GM21367 (cell line): ENCODE measurements around the gene KIZ.

Experiments
- ATAC-seq: cut with Tn5 transposase; IDR thresholded peaks from one replicate; pipeline ENCODE4 v1.9.1; 2021; ENCODE audit not compliant: unreplicated experiment

The KIZ gene

DNA sequence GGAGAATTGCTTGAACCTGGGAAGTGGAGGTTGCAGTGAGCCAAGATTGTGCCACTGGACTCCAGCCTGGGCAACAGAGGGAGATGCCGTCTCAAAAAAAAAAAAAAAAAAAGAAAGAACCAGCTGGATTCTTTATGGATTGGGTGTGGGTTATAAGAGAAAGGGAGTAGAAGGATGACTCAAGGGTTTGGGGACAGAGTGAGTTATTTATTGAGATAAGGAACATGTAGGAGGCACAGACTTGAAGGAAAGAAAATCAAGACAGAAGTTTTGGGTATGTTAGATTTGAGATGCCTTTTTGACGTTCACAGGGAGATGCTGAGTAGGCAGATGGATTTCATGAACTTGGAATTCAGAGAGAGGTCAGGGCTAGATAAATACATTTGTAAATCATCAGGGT lies 47.6 kb downstream of the KIZ start:
- no peak for ATAC-seq

DNA sequence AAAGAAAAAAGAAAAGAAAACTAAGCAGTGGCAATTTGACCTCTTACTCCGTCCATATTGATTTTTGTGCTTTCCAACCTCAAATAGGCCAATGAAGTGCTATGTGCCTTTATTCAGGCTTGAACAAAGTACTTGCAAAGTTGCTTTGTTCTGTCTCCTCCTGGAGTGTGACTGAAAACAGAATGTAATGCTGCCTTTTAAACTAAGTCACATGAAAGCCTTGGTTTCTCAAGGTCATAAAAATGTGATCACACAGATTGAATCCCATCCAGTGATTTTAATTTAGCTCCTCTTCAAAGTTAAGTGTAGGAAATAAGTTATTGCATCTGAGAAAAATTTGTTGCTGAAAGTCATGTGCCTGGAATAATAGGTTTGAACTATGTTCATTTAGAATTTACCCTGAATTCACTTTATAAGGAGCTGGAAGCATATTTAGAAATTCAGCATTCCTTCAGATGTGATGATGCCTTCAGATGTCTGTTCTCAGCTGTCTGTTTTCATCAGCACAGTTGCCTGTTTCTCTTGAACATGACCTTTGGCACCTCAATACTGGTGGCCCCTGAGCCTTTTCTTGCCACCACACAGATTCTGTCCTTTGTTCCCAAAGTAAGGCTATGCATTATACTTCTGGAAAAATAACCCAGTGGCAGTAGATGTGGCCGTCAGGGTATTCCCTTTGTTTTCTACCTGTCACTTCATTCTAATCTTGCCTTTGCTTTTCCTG lies 48.8 kb downstream of the KIZ start:
- ATAC-seq: no peak

DNA sequence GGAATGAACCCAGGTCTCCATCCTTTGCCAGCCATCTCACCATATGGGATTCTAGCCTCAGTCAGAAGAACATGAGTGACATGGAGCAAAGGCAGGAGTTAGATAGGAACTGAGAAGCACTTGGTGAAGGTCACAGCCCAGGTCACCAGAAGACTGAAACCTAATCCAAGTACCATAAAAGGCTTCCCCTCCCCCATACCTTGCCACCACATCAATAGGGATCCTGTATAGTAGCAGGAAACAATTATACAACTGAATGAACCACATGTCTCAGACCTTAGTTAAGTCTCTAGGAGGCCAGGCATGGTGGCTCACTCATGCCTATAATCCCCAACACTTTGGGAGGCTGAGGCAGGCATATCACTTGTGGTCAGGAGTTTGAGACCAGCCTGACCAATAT lies 49.6 kb downstream of the KIZ start:
- ATAC-seq: no peak

DNA sequence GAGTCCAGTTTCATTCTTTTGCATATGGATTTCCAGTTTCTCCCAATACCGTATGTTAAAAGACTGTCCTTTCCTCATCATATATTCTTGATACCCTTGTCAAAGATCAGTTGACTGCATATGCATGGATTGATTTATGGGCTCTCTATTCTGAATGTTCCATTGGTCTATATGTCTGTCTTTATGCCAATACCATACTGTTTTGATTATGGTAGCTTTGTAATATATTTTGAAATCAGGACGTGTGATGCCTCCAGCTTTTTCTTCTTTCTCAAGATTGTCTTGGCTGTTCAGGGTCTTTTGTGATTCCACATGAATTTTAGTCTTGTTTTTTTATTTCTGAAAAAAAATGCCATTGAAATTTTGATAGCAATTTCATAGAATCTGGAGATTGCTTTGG lies 51.9 kb downstream of the KIZ start:
- ATAC-seq: no peak

DNA sequence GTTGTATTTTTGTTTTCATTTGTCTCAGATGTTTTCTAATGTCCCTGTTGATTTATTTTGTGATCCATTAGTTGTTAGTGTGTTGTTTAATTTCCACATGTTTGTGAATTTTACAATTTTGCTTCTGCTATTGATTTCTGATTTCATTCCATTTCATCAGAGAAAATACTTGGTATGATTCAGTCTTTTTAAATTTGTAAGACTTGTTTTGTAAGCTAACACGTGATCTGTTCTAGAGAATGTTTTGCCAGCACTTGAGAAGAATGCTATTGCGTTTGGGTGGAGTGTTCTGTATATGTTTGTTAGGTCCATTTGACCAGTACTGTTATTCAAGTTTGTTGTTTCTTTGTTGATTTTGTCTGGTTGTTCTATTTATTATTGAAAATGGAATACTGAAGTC lies 53.9 kb downstream of the KIZ start:
- no peak for ATAC-seq

DNA sequence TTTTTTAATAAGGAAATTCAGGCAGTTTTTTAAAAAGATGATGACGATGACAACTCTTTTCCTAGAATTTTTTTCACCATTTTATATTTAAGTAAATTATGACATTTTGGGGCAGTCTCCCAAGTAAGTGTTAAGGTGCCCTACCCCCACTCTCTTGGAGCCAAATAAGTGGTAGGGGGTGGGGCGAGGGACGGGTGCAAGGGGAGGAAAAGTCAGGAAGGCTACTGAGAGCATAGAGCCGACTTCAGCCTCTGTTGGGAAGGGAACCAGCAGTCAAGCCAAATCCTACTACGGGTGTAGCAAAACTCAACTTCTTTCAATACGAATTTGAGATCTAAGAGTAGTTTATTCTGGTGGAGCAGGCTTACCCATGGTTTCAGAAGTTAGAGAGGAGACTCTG lies 54.4 kb downstream of the KIZ start:
- no peak for ATAC-seq

DNA sequence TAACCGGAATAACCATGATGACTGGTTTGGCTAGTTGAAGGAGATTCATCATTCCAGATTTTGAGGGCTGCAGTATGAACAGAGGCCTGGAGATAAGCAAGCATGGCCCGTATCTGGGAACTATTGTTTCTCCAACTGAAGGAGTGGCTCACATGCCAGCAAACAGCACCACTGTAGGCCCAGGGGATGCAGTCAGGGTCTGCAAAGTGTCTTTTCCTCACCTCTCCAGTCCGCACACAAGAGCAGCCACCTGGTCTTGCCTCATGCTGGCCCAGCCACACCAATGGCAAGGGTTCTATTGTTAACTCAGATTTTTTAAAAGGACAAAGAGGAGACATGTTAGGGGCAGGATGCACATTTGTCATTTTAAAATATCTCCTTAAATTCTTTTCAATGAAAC lies 55.1 kb downstream of the KIZ start:
- no peak for ATAC-seq

DNA sequence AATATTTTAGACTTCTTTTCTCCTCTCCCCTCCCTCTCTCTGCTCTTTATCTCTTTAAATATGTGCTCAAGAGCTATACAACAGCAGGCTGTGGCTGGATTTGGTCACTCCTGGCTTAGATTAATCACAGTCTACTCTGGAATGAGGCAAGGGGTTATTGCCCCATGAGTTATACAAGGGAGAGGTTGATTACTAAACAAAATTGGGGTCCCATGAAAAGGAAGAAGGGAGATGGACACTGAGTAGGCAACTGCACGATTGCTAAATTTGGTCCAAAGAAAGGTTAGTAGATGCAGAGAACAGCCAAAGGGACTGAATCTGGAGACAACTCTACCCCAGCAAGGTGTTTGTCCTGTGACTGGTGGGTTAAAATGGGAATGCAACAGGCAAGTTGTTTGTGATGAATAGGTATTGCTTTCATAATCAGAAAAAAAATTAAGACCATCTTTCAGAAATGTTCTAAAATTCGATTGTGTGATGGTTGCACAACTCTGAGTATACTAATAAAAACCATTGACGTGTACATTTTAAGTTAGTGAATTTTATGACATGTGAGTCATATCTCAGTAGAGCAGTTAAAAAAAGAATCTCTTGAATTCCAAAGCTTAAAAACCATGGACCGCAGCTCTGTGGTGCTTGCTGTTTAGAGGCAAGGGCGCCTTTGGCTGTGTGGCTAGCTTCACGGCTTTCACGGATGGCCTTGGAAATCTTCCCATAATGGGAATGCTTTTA lies 57.1 kb downstream of the KIZ start:
- ATAC-seq: no peak

DNA sequence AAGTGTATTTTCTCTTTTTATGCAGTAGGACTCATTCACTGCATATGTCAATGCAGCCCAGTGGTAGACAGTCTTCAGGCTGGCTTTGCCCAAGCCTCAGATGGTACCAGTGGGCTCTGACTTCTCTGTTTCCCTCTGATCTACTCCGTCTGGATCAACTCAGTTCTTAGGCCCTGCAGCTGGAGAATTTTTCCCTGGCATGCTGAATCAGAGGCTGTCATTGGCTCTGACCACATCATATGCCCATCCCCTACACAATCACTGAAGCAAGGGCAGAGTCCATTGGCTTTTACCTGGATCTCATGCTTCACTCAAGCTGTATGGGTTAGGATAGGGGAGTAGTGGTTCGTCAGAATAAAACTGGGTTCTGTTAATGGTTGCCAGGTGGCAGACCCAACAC lies 57.8 kb downstream of the KIZ start:
- no peak for ATAC-seq

DNA sequence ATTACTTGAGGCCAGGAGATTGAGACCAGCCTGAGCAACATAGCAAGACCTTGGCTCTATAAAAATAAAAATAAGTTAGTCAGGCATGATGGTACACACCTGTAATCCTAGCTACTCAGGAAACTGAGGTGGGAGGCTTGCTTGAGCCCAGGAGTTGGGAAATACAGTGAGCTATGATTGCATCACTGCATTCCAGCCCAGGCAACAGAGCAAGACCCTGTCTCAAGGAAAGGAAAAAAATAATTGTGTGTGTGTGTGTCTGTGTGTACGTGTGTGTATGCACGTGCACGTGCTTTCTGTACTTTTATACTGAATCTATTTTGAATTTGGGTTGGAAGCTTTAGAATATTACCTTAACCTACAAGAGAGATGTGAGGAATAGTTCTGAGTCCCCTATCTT lies 58.9 kb downstream of the KIZ start:
- no peak for ATAC-seq

DNA sequence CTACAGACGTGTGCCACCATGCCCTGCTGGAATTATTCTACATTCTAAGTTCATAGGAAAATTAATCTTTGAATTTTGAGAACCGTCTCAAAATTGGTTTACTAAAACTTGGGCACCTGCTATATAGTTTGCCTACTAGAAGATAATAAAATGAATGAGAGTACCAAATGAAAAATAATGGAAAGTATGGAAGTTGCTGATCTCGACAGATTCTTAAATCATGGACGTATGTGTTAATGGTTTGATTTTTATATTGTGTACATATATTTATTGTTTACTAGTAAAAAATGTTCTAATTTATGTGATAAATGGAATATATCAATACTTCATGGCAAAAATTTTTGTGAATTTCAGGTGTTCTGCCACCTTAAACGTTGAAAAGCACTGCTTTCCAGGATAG lies 60.0 kb downstream of the KIZ start:
- ATAC-seq: no peak

DNA sequence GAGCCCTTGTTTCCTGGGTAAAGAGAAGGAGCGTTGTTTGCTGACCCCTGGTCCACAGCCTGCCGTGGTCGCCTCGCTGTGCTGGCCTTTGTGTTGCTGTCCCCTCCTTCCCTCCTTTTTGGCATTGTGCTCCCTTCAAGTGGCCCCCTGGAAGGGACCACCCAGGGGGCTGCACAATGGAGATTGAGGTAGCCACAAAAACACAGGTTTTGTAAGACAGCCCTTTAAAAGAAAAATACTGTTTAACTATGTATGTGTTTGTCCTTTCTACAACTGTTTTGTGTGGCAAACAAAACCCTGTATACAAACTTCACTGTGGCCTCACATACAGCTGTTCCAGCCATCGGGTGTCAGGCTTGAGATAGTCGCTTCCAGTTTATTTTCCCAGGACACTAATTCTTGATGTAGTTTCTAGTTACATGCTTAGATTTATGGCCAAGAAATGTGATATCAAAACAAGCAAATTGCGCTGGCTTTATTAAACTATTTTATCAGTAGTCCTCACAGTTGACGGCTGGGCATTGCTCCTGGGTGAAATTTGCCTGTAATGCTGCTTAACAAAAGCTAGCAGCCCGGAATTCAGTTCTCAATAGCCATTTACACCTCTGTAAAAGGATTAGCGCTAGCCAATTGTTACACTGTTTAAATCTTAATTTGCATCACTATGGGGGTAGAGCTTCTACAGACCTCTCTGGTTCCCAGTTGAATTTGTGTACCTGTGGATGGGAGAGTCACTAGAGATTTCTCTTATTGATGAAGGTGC lies 64.1 kb downstream of the KIZ start:
- no peak for ATAC-seq

DNA sequence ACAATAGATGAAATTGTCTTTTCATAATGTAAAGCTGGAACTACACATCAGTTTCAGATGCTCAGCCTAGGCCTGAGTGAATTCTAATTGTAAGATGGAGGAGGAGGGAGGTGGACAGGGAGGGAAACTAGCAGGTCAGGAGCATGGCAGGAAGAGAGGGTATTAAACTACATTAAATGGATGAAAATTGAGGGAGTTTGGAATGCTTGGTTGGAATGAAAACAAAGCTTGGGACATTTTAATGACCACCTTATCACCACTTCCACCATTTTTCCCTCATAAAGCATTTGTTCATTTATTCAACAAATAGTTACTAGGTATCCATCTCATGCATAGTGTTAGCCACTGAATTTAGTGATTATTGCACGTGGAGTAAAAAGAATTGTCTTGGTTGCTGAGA lies 65.0 kb downstream of the KIZ start:
- ATAC-seq: no peak

DNA sequence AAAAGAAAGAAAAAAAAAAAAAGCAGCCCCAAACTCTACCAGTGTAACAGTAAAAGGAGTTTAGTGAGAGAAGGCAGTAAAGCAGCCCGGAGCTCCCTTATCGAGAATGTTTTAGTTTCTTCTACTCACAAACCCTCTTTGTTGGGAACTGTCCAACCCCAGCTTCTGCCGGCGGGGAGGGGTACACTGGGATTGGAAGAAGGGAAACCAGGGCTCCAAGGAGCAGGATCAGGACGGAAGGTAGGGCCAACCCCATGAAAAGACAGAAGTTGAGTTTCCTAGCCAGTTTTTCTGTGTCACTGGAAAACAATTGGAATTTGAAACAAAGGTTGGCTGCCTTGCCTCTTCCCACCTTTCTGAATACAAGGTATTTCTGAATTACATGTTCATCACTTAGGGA lies 66.0 kb downstream of the KIZ start:
- ATAC-seq: no peak

DNA sequence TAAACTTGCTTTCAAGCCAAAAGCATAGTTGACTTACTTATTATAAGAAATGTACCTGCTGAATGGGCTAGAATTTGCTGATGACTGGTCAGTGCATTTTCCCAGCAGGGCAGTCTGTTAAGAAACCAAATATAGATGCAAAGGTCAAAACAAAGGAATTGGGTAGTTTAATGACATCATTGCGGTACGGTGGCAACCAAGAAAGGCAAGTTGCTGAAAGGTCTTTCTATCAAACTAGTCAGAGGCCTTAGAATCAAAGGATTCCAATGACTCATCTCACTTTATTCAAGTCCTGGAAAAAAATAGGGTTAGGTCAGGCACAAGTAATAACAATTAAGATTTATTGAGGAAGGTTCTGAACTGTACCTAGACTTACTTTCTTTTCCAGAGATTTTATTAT lies 76.4 kb downstream of the KIZ start:
- ATAC-seq: no peak

DNA sequence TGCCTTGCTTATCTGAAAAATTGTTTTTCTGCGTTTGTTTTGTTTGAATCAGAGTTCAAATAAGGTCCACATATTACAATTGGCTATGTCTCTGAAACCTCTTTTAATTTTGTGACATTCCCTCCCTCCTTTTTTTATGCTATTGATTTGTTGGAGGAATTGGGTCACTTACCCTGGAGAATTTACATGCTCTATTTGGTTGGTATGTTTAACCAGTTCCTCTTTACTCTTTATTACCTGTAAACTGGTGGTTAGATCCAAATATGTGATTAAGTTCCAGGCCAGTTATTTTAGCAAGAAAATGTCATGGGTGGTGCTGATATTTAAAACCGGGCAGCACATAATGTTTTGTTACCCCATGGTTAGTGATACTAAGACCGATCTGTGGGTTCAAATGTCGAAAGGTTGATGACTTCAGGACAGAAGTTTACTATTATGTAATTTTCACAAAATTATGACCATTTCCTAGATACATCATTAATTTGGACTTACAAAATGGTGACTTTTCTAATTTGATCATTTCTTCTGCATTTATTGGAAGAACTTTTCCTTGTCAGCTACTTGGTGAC lies 77.3 kb downstream of the KIZ start:
- ATAC-seq: no peak

DNA sequence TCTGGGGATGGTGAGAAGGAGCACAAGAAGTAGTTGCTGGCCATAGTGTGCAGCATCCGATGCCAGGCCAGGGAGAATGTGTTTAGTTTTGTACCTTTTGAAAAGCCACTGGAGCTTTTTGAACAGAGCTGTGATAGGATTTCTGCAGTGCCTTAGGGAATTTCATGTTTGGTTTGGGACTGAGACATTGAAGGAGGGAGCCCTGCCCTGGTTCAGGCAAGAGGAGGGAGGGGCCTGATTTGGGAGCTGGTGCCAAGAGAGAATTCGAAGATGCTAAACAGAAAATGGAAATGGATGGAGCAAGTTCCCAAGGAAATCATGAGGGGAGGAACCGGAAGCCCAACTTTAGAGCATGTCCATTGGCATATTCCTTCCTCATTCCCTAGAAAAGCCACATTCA lies 80.7 kb downstream of the KIZ start:
- ATAC-seq: no peak

DNA sequence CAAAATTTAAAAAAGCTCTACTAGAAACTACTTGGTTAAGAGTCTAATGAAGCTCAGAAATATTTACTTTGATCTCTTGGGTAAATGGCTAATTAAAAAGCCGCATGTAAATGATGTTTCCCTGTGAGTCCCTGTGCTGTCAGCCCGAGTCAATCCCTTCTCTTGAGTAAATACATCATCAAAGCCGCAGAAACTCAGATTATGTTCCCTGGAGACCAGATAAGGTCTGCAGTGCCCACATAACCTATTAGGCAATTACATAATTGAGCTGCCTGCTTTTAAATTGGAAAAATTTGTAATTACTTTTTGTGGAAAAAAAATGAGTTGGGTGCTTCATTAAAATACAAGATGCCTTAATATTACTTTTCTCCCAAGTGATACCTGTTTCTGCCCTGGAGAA lies 83.1 kb downstream of the KIZ start:
- no peak for ATAC-seq

DNA sequence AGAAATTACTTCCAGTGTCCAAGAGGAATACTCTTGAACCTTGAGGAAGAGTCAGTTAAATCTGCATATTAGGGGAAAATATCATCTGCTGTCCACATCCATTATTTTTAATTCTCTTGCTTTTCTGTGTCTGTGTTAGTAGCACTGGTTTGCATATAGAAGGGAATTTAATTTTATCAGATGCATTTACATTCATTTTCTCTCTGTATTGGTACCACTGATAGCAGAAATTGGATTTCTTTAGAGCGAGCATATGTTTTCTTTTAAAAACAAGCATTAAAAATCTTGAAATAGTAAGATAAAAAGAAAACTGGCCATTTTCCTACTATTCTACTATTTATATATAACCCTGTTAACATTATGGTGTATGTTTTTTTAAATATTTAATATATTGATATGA lies 83.8 kb downstream of the KIZ start:
- no peak for ATAC-seq

DNA sequence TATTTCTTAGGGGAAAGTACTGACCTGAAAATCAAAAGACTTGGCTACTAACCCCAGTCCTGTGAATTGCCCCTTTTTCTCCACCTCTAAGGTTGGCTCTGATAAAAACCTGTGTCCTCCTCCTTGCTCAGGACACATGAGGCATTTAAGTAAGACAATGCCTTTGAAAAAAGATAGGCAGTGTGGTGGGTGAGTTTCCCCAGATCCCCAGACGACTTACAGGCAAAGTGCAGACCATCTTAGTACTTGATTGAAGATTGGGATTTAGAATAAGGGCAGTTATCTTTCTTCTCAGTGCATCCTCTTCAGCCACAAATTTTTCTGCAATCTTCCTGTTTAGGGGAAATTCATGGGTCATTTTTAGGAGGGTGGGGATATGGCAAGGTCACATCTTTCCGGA lies 87.8 kb downstream of the KIZ start:
- no peak for ATAC-seq

DNA sequence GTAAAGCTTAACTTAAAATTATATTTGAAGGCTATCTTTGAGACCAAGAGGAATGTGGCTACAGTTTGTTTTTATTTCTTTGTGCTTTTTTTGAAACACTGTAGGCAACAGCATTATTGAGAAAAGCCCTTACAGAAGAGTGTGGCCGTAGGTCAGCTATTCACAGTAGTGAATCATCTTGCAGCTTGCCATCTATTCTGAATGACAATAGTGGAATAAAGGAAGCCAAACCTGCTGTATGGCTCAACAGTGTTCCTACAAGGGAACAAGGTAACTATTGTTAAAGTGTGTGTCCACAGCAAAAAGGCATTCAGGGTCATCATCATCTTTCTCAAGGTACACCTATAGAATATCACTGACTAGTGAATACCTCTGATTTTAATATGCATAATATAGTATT lies 88.5 kb downstream of the KIZ start:
- no peak for ATAC-seq

DNA sequence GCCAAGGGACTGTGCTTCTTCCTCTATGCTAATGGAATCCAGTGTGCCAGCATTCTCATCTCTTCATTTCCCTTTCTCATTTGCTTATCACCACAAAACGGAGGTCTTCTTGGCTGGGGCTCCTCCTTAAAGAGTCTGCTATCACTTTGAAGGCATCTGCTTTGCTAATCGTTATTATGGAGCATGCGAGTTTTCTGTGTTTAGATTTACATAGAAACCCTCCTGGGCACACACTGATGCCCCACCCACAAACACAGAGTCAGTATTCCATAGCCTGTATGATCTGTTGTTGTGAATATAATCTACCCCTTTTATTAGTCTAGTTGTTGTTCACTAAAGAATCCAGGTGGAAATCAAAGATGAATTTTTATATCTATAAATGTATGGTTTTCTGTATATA lies 93.8 kb downstream of the KIZ start:
- no peak for ATAC-seq
